Measurements from ENCODE around the gene CST9. TPM values are rescaled to one million over a fixed set of nuclear protein-coding genes. Genes with fewer than 3 reads are reported as not detected.

Gene CST9
- total and polyA plus RNA-seq, 2 donors (not counting 3 experiments of a cell fraction or from before 2014, with no cell fraction given): not detected

- ChIA-PET POLR2A (interaction anchor here (0.7 to 1.7 kb wide), 2 partner anchors 8 to 9 kb away, joined by 3 to 5 read pairs; partner anchors contain the start of gene CST3), CTCF (interaction anchor here (1.7 kb wide), 1 partner anchor 9 kb away, joined by 5 read pairs; the partner anchor contains the start of gene CST3)
- Histone ChIP-seq H3K4me2 (ENCODE audit: insufficient read depth, low read length) (no peak overlapping the region), H3K9me1 (replicated peaks; ENCODE audit: control insufficient read depth, extremely low read depth, insufficient read depth, low read length) (no peaks in the 10 kb centered on the region), H3K27me3 (ENCODE audit: control insufficient read depth in 2 of 2, insufficient read depth in 2 of 2, low read length in 2 of 2) (no peaks in the 10 kb centered on the region), H3K4me1 (ENCODE audit: control insufficient read depth, extremely low read depth, insufficient read depth, low read length) (peaks cover 21% of the 10 kb centered on the region), H3K79me2 (ENCODE audit: control insufficient read depth, insufficient read depth, low read length) (no peaks in the 10 kb centered on the region), H3K4me3 (replicated peaks in 1 of 3; ENCODE audit: insufficient read depth in 1 of 3, low read depth in 1 of 3, low read length in 3 of 3) (no peak overlapping the region), H3K9ac (replicated peaks; ENCODE audit: extremely low read depth, insufficient read depth, low read length) (no peak overlapping the region), H3K36me3 (ENCODE audit: control insufficient read depth in 2 of 2, extremely low read depth in 1 of 2, insufficient read depth in 2 of 2, low read length in 2 of 2) (peaks cover 0 to 4% of the 10 kb centered on the region in 2 experiments), H4K20me1 (replicated peaks; ENCODE audit: control insufficient read depth, extremely low read depth, insufficient read depth, low read length) (no peaks in the 10 kb centered on the region), H2AFZ (ENCODE audit: low read depth, low read length) (peak overlapping the region; percentile 9), H3K27ac (ENCODE audit: insufficient read depth, low read depth, low read length) (peak overlapping the region; percentile 7), H3K9me3 (replicated peaks; ENCODE audit: control insufficient read depth, insufficient read depth, low read length) (no peaks in the 10 kb centered on the region)
- no peak for TF ChIP-seq POLR2A (IDR thresholded peaks at IDR 0.05; ENCODE audit: low read depth, low read length)
- TF ChIP-seq EZH2 (IDR thresholded peaks at IDR 0.05; ENCODE audit: borderline replicate concordance, low read depth, low read length, severe bottlenecking): no peak
- no peak for TF ChIP-seq FOS (IDR thresholded peaks at IDR 0.05; ENCODE audit: borderline replicate concordance, insufficient read depth, low read length)
- no peak for TF ChIP-seq GATA2 (IDR thresholded peaks at IDR 0.05; ENCODE audit: insufficient read depth, insufficient read length, low read depth, low read length)
- FAIRE-seq: no peak
- dilution Hi-C loops (cut with MboI; ENCODE audit: extremely low pct_ligation_motif_present, low sequenced_read_pairs): no loop called here
- no TSS peak for BruUV-seq (replicated peaks)
- no peak for DNase-seq (ENCODE audit: low read depth, low spot score)
- intact Hi-C loops (cut with micrococcal nuclease): loop anchor here (1.0 to 5.0 kb wide), 2 partner anchors 9 to 276 kb away; partner anchors contain the start of genes CST3 and NXT1
These were observed 22.8 kb upstream of the CST9 start for GRCh38 chr20:23628402-23629016.

GRCh38 chr20:23627501-23627900 lies 21.8 kb upstream of the CST9 start:
- ChIA-PET POLR2A (no interaction called here), CTCF (interaction anchor here (1.7 kb wide), 1 partner anchor 10 kb away, joined by 5 read pairs; the partner anchor contains the start of gene CST3)
- no peaks in the 10 kb centered on the region for H4K20me1 ChIP-seq (replicated peaks; ENCODE audit: control insufficient read depth, extremely low read depth, insufficient read depth, low read length)
- H3K79me2 ChIP-seq (ENCODE audit: control insufficient read depth, insufficient read depth, low read length): no peaks in the 10 kb centered on the region
- H3K4me1 ChIP-seq (ENCODE audit: control insufficient read depth, extremely low read depth, insufficient read depth, low read length): peaks cover 29% of the 10 kb centered on the region
- no TSS peak for BruUV-seq (replicated peaks)
- no peak overlapping the region for H3K4me3 ChIP-seq (replicated peaks in 1 of 3; ENCODE audit: insufficient read depth in 1 of 3, low read depth in 1 of 3, low read length in 3 of 3)
- H3K9ac ChIP-seq (replicated peaks; ENCODE audit: extremely low read depth, insufficient read depth, low read length): no peak overlapping the region
- no peaks in the 10 kb centered on the region for H3K9me3 ChIP-seq (replicated peaks; ENCODE audit: control insufficient read depth, insufficient read depth, low read length)
- dilution Hi-C loops (cut with MboI; ENCODE audit: extremely low pct_ligation_motif_present, low sequenced_read_pairs) (no loop called here), intact Hi-C loops (cut with micrococcal nuclease) (loop anchor here (5.0 kb wide), 1 partner anchor 275 kb away; the partner anchor contains the start of gene NXT1)
- no peaks in the 10 kb centered on the region for H3K27me3 ChIP-seq (ENCODE audit: control insufficient read depth in 2 of 2, insufficient read depth in 2 of 2, low read length in 2 of 2)
- no peaks in the 10 kb centered on the region for H3K9me1 ChIP-seq (replicated peaks; ENCODE audit: control insufficient read depth, extremely low read depth, insufficient read depth, low read length)
- H3K27ac ChIP-seq (ENCODE audit: insufficient read depth, low read depth, low read length): no peak overlapping the region
- FAIRE-seq (no peak), DNase-seq (ENCODE audit: low read depth, low spot score) (no peak)
- TF ChIP-seq GATA2 (IDR thresholded peaks at IDR 0.05; ENCODE audit: insufficient read depth, insufficient read length, low read depth, low read length) (no peak), JUN (IDR thresholded peaks at IDR 0.05; ENCODE audit: borderline replicate concordance, insufficient read depth, insufficient read length, low read depth) (no peak), POLR2A (IDR thresholded peaks at IDR 0.05; ENCODE audit: low read depth, low read length) (no peak), FOS (IDR thresholded peaks at IDR 0.05; ENCODE audit: borderline replicate concordance, insufficient read depth, low read length) (no peak), MAX (IDR thresholded peaks at IDR 0.05; ENCODE audit: insufficient read depth, insufficient read length) (no peak), EZH2 (IDR thresholded peaks at IDR 0.05; ENCODE audit: borderline replicate concordance, low read depth, low read length, severe bottlenecking) (no peak), MYC (IDR thresholded peaks at IDR 0.05; ENCODE audit: low read depth, low read length) (no peak), CTCF (IDR thresholded peaks at IDR 0.05; ENCODE audit: extremely low read depth in 1 of 2, insufficient read depth in 1 of 2, low read depth in 1 of 2, low read length in 2 of 2) (no peak), POLR2AphosphoS5 (IDR thresholded peaks at IDR 0.05; ENCODE audit: insufficient read depth, low read depth, low read length) (no peak)
- no peak overlapping the region for H2AFZ ChIP-seq (ENCODE audit: low read depth, low read length)
- H3K4me2 ChIP-seq (ENCODE audit: insufficient read depth, low read length): no peak overlapping the region
- no peaks in the 10 kb centered on the region for H3K36me3 ChIP-seq (ENCODE audit: control insufficient read depth in 2 of 2, extremely low read depth in 1 of 2, insufficient read depth in 2 of 2, low read length in 2 of 2)

All from endothelial cell of umbilical vein (primary cell).